Kasumi-1 (cell line): Measurements from ENCODE around the gene RNF148.

Experiments
- DNase-seq, 2 experiments: peaks; one replicate each; lab custom pipeline; 2025; lab: John Stamatoyannopoulos, UW

Gene RNF148, protein sequence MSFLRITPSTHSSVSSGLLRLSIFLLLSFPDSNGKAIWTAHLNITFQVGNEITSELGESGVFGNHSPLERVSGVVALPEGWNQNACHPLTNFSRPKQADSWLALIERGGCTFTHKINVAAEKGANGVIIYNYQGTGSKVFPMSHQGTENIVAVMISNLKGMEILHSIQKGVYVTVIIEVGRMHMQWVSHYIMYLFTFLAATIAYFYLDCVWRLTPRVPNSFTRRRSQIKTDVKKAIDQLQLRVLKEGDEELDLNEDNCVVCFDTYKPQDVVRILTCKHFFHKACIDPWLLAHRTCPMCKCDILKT

DNA sequence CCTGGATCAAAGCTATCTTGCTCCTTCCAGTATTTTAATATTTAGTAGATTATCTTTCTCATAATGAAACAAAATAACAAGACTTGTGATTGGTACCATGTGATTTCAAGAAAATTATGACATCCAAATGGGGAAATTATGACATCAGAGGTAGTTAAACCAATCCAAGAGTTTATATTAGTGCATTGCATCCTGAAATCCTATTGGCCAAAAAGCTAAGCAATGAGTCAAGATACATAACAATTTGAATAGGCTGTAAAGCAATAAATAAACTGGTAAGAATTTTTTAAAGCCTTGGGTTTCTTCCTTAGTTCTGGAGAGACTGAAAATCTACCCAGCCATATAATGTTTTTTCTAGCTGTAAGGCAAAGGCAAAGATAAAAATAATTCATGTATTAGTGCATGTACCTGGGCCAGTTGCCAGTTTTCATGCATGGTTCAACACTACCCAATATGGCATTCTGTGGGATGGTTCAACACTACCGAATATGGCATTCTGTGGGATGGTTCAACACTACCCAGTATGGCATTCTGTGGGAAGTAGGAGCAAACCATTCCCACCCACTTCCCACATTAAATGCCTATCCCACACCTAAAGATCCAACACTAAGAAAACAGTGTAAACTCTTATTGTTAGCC lies at the start of gene RNF148:
Gene RNF148 (minus strand): TSS at position 51 of the 639 bp plus-strand sequence. CDS start 172 bp downstream, outside the sequence.
- DNase-seq = no peak

- DNase-seq = no peak
Observed at GRCh38 chr7:122750389-122750788, 47.7 kb upstream of the RNF148 start.

GRCh38 chr7:122748195-122748594 lies 45.5 kb upstream of the RNF148 start:
- DNase-seq = no peak

- no peak for DNase-seq
Observed at GRCh38 chr7:122746948-122747347, 44.2 kb upstream of the RNF148 start.

DNA sequence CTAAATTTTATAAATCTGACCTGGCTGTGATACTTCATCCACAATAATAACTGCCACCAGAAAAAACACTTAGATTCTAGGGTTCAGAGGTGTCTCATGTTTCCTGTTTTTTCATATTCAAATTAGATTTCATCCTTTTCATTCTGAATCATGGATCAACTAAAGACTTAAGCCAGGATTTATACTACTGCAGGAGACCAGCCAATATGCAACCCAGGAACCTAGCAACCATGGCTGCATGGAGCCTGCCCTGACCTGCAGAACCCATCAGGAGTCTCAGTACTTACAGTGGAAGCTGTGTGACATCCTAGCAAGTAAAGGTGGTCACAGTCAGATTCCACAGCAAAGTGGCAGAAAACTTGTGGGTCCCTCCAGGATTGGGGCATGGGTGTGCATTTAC lies 40.5 kb upstream of the RNF148 start:
- DNase-seq = no peak

- no peak for DNase-seq
Observed at GRCh38 chr7:122738947-122739346, 36.2 kb upstream of the RNF148 start.

- no peak for DNase-seq
Observed at GRCh38 chr7:122736183-122736582, 33.5 kb upstream of the RNF148 start.

DNA sequence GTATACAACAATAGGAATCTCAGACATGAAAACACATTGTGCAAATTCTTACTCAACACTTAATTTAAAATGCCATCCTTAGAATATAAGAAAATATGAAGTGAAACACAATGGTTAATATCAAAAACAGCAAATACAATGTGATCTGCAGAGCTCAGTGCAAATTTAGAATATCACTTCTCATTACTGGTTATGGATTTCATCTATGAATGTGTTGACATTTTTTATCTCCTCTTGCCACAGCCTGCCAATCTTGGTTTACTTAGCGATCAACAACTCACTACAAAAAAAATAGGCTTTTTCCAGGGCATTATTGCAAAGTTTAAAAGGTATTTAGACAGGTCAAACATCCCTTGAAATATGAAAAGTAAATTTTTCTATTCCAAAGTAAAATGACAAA lies 25.0 kb upstream of the RNF148 start:
- no peak for DNase-seq

DNA sequence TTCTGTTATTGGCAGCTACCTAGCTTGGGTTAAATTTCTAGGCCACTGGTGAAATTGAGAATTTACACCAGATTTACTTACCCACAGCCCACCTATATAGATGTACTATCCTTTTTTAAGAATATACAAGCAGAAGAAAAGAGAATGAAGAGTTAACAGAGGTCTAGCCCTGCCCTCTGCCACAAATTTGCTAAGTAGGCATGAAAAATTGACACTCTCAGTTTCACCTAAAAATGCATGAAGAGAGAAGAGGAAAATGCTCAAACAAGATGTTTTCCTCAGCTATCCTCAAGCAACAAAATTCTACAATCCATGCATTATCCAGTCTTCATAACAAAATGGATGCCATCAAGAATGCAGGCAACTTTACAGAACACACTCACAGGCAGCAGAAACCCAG lies 24.6 kb upstream of the RNF148 start:
- DNase-seq = no peak

GRCh38 chr7:122726881-122727280 lies 24.2 kb upstream of the RNF148 start:
- DNase-seq = no peak

- DNase-seq = no peak
Observed at GRCh38 chr7:122724366-122724765, 21.6 kb upstream of the RNF148 start.

GRCh38 chr7:122719010-122719578 lies 16.4 kb upstream of the RNF148 start:
- DNase-seq = no peak

GRCh38 chr7:122717356-122718089 lies 14.8 kb upstream of the RNF148 start:
- DNase-seq = no peak

- DNase-seq = no peak
Observed at GRCh38 chr7:122715183-122715582, 12.5 kb upstream of the RNF148 start.

GRCh38 chr7:122710916-122711315 lies 8.2 kb upstream of the RNF148 start:
- DNase-seq = no peak

- no peak for DNase-seq
Observed at GRCh38 chr7:122709930-122710646, 7.4 kb upstream of the RNF148 start.

- no peak for DNase-seq
Observed at GRCh38 chr7:122706836-122707235, 4.1 kb upstream of the RNF148 start.

DNA sequence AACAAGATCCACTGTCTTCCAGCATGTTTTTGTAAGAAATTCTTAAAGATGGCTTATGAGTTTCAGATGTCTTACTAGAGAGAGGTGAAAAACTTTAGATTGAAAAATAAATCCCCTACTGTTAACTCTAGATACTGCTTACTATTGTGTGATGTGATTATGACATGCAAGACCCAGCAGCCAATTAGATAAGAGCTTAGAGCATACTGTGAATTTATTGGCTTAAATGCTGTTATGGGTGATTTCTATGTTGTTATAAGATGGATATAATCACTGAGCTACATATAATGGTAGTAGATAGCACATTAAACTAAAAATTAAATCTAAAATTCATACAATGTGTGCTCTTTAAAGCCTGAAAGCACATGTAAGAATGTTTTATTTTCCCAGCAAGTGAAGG lies 3.7 kb downstream of the RNF148 start, which contains the start of gene RNF133:
Gene RNF133 (minus strand): TSS at position 101 of the 400 bp plus-strand sequence. CDS start 199 bp downstream, outside the sequence.
- DNase-seq = no peak

DNA sequence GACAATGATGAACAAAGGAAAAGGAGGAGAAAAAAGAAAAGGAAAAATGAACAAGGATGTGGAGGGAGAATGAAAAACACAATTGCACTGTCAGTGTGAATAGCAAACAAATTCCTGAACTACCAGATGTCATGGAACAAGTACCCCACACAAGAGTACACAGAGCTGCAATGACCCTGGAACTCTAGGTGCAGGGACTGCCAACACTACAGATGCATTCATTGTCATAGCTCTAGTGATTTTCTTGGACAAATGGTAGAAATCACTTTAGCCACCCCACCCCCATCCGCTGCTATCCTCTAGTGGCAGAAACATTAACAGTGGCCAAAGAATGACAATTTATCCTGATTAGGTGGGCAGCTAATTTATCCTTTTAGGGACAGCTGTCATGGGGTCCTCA lies 6.9 kb downstream of the RNF148 start:
- no peak for DNase-seq

GRCh38 chr7:122694697-122695096 lies 8.0 kb downstream of the RNF148 start:
- no peak for DNase-seq

- DNase-seq = no peak
Observed at GRCh38 chr7:122692769-122693309, 9.9 kb downstream of the RNF148 start.
